Measurements from ENCODE around the gene SKAP1.

DNA sequence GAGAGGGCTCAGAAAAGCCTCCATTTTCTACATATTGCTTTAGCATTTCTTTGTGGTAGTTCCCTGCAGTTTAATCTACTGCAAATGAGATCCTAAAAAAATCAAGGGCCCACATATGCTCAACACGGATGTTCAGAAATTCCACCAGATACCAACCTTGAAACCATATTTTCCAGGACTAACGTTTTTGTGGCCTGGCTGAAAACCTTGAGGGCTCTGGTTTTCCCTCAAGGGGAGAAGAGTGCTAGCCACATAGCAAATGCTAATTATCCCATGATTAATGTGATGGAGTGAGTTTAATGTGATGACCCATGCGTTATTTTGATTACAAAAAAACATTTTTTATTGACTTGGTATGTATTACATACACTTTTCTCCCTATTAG lies 253.6 kb downstream of the SKAP1 start:
- TF ChIP-seq, protein P1, sequence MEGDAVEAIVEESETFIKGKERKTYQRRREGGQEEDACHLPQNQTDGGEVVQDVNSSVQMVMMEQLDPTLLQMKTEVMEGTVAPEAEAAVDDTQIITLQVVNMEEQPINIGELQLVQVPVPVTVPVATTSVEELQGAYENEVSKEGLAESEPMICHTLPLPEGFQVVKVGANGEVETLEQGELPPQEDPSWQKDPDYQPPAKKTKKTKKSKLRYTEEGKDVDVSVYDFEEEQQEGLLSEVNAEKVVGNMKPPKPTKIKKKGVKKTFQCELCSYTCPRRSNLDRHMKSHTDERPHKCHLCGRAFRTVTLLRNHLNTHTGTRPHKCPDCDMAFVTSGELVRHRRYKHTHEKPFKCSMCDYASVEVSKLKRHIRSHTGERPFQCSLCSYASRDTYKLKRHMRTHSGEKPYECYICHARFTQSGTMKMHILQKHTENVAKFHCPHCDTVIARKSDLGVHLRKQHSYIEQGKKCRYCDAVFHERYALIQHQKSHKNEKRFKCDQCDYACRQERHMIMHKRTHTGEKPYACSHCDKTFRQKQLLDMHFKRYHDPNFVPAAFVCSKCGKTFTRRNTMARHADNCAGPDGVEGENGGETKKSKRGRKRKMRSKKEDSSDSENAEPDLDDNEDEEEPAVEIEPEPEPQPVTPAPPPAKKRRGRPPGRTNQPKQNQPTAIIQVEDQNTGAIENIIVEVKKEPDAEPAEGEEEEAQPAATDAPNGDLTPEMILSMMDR (IDR thresholded peaks at IDR 0.05 in 4 of 5, conservative IDR thresholded peaks at IDR 0.05 in 1 of 5): no peak
- TF ChIP-seq POLR2A (IDR thresholded peaks at IDR 0.05): no peak

Measured in gastrocnemius medialis (tissue), 4 donors.